ENCODE data around the gene SIVA1.

The SIVA1 gene

DNA sequence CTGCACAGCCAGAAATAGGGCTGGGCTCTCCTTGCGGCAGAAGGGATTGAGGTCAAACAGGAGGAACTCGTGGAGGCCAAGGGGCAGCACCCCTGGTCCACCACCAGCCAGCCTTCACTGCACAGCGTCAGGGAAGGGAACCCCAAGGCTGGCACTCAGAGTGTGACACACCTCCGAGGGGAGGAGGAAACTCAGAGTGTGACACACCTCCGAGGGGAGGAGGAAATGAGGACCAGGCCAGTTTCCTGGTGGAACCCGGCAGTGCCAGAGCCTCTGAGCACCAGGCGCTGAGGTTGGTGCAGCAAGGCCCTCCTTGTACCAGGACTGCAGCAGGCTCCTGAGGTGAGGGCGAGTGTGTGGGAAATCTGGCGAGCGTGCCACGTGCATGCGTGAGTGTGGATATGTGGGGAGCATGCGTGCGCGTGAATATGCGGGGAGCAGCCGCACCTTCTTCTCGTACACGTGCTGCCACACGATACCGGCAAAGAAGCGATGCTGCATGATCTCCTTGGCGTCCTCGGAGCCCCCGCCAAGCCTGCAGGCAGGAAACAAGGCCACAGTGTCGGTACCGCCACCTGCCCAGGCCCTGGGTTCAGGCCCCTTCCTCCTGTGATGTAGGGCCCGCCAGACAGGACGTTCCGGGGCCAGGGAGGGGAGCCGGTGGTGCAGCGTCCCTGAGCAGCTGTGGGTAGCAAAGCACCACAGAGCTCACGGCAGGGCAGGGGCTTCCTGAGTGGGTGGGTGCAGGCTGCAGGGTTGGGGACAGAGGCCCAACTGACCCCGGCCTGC is 19.2 kb downstream of the SIVA1 start:
- no peak for DNase-seq

GRCh38 chr14:104772707-104773504 is 20.0 kb downstream of the SIVA1 start:
- no peak for DNase-seq

GRCh38 chr14:104773505-104774452 is 20.8 kb downstream of the SIVA1 start:
- DNase-seq: no peak

DNA sequence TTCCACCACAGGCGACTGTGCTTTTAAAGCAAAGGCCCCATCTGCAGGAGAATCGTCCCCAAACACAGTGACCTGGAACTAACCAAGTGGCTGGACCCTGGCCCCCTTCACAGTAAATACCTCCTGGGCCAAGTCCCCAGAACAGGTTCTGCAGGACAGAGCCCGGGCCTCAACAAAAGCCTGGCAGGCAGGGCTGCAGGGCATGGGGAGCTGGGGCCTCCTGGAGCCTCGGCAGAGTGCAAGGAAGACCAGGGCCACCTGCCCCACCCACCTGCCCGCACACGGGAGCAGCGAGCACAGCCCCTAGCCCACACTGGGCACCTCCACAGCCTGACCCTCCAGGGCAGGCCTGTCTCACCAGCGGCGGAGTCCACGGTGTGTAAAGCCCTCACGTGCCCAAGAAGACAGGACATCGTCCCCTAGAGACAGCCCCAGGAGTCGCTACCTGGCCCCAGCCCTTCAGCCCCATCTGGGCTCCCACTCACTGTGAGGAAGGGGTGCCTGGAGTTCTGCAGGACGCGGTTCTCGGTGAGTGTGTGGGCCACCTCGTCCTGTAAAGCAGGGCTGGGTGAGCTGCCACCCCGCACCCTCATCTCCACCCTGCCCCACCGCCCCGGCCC is 21.6 kb downstream of the SIVA1 start:
- no peak for DNase-seq

- DNase-seq: no peak
Observed at GRCh38 chr14:104775073-104775489, 22.1 kb downstream of the SIVA1 start.

GRCh38 chr14:104776481-104776880 is 23.5 kb downstream of the SIVA1 start:
- no peak for DNase-seq

DNA sequence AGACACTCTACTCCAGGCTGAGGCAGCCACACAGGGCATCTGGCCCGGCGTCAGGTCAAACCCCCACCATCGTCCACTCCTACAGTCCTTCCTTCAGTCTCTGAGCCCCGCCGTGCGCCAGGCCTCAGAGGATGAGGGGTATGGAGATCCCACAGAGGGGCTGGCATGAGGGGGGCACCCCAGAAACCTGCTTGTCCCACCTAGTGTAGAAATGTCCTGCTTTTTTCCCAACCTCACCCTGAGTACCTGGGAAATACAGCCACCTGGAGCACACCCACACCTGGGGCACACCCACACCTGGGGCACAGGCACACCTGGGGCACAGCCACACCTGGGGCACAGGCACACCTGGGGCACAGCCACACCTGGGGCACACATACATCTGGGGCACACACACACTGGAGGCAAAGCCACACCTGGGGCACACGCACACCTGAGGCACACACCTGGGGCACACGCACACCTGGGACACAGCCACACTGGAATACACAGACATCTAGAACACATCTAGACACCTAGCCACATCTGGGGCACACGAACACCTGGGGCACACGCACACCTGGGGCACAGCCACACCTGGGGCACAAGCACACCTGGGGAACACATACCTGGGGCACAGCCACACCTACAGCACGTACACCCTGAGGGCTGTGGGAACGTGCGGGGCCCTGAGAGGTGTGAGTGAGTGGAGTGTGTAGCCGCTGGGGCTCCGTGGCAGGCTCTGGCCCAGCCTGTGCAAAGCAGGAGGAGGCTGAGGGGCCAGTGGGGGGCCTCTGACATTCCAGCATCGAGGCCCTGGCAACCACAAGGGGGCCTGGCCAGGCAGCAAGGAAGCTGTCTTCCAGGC is 24.2 kb downstream of the SIVA1 start:
- DNase-seq: no peak

DNA sequence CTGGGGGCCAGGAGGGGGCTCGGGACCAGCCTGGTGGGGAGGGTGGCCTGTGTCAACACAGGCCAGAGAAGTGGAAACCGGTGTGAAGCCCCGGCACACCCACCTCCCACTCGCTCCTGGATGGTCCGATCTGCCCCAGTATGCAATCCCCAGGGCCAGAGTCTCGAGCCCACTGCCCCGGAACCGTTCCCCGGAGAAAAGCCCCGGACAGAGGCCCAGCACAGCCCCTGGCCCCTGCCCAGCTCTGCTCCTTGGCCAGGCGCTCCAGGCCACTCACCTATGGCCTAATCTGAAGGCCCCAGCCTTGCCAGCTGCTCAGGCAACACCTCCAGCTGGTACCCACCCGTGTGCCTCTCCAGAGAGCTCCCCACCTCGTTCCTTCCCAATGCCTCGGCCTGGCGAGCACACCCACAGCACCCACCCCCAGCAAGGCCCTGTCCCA is 24.9 kb downstream of the SIVA1 start:
- no peak for DNase-seq

DNA sequence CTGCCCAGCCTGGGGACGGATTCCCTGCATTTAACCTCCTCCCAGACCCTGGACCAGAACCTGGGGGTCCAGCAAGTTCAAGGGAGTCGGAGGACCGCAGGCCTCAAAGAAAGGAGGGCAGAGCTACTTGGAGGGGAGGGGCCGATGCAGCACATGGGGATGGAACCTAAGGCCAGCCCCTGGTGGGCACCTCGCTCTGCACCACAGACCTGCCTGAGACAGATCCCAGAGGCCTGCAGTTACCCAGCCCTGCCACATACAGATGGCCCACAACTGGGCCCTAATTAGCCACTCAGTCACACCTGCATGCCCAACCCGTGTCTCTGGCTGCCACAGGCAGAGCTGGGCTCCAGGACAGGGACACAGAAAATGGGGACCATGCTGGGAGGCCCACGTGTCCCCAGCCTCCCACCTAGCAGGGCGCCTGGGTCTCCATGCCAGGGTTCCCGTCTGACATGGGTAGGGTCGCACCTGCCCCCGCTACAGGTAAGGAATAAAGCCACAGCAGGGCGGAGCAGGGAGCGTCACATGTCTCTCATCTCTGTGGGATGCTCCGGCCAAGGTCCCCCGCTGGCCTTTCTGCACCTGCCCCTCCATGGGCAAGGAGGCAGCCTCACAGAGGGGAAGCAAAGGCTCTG is 25.9 kb downstream of the SIVA1 start:
- no peak for DNase-seq

DNA sequence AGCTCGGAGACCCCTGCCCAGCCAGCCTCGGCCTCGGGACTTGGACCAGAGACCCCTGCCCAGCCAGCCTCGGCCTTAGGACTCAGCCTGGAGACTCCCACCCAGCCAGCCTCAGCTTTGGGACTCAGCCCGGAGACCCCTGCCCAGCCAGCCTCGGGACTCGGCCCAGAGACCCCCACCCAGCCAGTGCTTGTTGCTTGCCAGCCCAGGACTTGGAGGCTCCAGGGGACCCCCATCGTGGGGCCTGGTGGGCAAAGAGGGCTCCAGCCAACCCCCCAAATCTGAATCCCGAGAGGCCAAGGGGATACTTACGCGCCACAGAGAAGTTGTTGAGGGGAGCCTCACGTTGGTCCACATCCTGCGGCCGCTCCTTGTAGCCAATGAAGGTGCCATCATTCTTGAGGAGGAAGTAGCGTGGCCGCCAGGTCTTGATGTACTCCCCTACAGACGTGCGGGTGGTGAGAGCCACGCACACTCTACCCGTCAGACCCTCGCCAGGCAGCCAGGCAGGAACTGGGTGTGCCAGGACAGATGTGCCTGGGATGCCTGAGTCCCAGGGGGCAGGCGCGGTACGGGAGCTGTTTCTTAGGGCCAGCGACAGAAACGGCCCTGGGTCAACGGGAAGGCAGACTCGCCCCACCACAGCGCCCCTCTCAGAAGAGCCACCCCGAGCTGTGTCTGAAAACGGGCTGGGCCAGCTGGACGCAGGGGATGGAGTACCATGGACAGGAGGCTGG is 27.0 kb downstream of the SIVA1 start:
- DNase-seq: no peak

DNA sequence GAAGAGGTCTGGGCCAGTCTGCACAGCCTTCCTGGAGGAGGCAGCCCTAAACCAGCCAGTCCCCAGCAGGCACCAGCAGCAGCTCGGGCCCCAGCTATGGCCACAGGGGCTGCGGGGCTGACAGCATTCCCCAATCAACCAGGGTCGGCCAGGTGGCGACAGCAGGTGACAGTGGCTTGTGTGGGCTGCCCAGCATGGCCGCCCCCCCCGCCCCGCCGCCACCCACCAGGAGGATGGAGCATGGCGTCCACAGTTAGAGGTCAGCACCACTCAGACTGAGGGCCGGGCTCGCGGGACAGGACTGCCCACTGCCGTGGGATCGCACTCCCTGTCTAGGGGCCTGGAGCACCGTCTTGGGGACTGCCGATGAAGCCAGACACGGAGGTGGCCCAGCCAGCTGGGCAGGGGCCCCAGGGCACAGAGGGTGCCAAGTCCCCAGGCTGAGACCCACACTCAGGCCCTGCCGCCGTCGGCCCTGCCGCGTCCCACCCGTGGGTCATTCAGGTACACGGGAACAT is 27.6 kb downstream of the SIVA1 start:
- no peak for DNase-seq

GRCh38 chr14:104781271-104782077 is 28.5 kb downstream of the SIVA1 start:
- no peak for DNase-seq

- DNase-seq: no peak
Observed at GRCh38 chr14:104782086-104782807, 29.3 kb downstream of the SIVA1 start.

GRCh38 chr14:104782808-104783139 is 29.8 kb downstream of the SIVA1 start:
- no peak for DNase-seq

DNA sequence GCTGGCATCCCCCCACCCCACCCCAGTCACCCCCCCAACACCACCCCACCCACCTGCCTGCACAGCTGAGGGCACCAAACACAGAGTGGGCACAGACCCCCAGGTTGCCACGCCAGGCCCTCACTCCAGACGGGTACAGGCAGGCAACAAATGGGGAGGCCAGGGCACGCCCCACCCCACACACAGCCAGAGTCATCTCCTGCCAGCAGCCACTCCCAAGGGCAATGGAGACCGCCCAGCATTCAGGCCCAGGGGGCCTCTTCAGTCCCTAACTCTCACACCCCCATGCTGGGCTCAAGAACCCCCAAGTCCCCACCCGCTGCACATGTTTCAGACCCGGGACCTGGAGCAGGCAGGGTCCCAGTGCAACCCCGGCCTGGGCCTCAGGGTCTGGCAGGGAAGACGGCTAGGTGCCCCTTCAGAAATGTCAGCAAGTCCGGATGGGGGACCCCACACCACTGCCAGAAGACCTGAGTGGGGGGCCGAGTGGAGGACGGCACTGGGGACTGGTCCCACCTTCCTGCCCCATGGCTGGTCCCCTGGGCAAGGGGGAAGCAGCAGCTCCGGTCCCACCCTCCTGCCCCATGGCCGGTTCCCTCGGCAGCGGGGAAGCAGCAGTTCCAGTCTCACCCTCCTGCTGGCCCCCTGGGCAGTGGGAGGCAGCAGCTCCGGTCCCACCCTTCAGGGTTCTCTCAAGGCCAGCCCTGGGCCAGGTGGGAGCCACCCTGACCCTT is 30.7 kb downstream of the SIVA1 start:
- no peak for DNase-seq

GRCh38 chr14:104784218-104784568 is 31.2 kb downstream of the SIVA1 start:
- no peak for DNase-seq

DNA sequence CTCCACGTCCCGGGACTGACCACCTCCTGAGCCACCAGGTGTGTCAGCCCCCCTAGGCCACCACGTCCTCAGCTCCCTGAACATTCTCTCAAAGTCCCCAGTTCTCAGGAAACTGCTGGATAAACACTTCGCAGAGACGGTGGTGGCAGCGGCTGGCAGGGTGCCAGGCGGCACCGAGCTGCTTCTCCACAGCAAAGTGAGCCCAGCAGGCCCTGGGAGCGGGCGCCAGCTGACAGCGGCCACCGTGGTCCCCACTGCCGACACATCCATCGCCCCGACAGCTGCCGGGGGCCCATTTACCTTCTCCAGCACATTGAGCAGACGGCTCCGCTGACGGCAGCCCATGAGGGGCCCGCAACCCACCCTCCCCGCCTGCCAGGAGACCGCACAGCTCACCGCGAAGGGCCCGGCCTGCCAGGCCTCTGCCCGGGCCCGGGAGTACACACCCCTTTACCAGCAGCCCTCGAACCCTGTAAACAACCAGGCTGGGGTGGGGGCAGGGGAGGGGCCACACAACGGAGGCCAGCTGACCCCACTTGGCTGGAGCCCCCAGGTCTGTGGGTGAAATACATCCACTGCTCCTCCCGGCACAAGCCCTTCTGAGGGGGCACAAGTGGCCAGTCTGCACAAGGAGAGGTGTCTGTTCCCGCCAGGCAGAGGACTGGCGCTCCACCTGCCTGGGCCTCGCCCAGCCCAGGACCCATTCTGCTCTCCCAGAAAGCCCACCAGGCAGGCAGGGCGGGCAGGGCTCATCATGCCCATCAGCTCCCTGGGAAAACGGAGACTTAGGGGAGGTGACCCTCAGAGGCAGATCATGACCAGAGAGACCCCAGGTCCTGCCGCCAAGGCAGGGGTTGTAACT is 32.1 kb downstream of the SIVA1 start:
- no peak for DNase-seq

Measured in CD4-positive, alpha-beta T cell treated with Interleukin-6 for 4 hours (primary cell).